Stimulated activated CD8-positive, alpha-beta memory T cell treated with anti-CD3 and anti-CD28 coated beads, Interleukin-7, amount 100 ng/mL, for 48 hours (primary cell): ENCODE data around the gene ANKRD45.
"Not testable (repeated sequence)": the region's sequence is repeated elsewhere in the genome, so short reads cannot be mapped to it uniquely, and the experiment has no call there.

Experiments used
- DNase-seq, 2 donors: peaks; one replicate each; pipeline ENCODE4 v3.0.0-alpha.2; 2020; ENCODE audit warnings: low read depth in 1 of 2; ENCODE audit errors: extremely low read depth in 1 of 2

ANKRD45 gene

DNA sequence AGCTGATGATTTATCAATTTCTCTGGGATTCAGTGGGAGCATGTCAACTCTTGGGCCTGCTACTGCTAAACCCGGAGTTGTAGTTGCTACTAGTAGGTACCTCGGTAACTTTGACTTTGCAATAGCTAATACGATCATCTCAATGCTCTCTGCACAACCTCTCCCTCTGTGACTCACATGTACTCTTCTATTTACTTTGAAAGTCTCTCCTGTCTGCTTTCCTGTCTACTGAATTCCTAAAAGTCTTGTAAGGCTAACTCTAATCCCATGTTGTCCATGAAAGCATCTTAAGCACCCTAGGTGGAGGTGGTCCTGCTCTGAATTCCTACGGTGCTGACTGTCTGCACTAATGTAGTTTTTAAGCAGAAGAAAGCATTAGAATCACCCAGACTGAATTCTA lies 96.1 kb downstream of the ANKRD45 start:
- no peak for DNase-seq

DNA sequence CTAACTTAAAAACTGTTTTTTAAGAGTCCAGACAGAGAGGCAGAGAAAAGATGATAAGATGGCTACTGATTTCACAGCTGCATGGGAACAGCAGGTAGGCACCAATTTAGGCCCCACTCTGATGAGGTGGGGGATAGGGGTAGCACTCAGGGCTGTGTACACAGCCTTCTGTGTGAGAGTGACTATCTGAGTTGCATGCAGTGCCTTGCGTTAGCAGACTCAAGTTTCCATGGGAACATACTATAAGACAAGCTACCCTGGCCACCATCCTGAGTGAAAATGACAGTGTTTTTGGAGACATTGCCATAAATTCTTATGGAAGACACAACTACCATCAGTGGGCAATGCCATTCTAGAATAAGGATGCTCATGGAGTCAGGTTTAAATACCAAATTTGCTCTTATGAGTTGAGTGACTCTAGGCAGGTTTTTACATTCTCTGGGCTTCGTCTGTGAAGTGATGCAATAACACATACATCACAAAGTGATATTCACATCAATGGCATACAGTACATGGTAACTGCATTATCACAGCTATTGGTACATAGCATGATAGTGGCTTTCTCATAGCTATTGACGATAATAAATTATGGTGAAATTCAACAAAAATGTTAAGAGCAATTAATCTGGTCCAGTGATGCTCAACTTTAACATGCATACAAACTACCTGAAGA lies 97.3 kb downstream of the ANKRD45 start:
- no peak for DNase-seq

DNA sequence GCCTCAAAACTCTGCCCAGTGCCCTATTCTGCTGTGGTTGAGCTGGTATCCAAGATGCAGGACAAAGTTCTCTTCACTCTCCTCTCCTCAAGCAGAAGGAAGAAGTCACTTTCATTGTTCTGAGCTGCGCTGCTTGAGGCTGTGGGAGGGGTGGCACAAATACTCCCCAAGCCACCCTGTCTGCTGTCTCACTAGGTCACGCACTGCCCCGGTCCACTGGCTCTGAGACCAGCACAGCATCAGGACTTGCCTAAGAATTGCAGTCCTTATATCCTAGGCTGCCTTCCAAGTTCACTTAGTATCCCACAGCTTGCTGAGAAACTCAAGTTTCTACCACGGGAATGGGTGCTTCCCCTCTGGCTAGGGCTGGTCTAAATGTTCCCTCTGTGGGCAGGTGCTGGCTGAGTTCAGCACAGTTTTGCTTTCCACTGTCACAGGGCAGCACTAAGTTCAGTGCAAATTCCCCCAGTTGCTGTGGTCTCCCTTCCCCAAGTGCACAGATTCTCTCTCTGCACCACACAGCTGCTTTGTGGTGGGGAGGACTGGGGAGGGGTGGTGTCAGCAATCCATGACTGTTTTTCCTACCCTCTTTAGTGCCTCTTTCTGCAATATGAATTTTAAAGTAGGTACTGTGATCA lies 99.2 kb downstream of the ANKRD45 start:
- no peak for DNase-seq

DNA sequence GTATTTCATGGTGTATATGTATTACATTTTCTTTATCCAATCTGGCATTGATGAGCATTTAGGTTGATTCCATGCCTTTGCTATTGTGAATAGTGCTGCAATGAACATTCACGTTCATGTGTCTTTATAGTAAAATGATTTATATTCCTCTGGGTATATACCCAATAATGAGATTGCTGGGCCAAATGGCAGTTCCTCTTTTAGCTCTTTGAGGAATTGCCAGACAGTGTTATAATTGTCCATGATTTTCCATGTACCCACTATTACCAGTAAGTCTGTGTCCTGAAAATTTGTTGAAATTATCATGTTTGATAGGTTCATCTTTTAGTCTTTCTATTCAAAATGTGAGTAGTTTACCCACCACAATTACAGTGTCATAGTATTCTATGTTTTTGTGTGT lies 101.2 kb downstream of the ANKRD45 start:
- no peak for DNase-seq

GRCh38 chr1:173563846-173564245 lies 105.8 kb downstream of the ANKRD45 start:
- DNase-seq = not testable (repeated sequence)

DNA sequence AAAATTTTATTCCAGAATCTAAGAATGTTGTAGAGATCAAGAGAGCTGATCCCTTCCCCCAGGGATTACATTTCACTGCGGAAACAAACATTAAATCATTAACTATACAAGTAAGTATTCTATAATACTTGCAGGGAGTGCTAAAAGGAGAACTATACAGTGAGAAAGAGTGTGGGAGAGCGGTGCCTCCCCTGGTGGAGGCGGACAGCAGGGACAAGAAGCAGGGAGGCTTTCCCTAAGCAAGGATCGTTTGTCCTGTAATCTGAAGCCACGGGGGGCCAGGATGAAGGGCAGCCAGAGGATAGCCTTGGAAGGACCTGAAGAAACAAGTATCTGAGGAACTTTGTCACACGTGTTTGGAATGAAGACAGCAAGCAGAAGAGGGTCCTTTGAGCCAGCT lies 106.8 kb downstream of the ANKRD45 start:
- no peak for DNase-seq

DNA sequence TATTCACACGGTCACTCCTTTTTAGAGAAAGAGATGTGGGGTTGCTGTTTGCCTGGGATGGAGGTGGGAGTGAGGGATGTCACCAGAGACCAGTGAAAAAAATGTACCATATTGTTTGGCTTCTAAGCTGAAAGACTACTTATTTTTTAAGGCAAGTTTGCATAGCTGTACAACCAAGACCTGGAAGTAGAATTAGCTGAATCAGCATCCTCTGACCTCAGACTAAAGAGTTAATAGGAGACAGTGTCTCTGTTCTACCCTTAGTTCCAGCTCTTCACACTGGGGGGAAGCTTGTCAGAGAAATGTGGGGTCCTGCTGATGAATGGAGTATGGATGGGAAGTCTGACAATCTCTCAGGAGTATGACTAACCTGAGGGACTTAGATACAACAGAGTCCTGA lies 108.4 kb downstream of the ANKRD45 start:
- DNase-seq = no peak

DNA sequence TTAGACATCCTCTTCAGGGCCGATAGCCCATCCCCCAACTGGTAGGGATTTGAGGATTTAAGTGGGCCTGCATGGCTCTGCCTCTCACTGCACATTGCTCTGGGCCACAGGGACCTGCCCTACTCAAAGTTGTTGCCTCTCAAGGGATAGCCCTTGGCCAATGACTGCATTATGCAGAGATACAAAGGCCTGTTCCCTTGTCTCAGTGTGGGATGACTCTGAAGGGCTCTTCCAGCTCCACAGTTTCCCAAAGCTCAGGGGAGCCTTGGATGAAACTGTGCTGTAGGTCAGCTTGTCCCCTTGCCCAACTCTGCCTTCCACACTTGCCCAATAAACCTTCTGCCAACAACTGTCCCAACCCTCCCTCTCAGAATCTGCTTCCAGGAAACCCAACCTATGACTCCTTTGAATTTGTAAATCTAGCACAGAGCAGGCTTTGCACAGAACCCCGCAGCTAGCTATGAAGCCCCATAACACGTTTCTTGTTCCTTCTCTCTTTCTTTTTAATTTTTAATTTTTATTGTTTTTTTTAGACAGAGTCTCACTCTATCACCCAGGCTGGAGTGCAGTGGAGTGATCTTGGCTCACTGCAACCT lies 109.3 kb downstream of the ANKRD45 start:
- no peak for DNase-seq
